Umbilical cord (tissue), 2 donors: ENCODE data around the gene GAL3ST2. TPM values are rescaled to one million over a fixed set of nuclear protein-coding genes. Genes with fewer than 3 reads are reported as not detected.
"Not testable (repeated sequence)": the region's sequence is repeated elsewhere in the genome, so short reads cannot be mapped to it uniquely, and the experiment has no call there.

Source experiments
- DNase-seq: peaks from one replicate; pipeline ENCODE4 v3.0.0-alpha.2; 2015; ENCODE audit warnings: low spot score
- total RNA-seq: library from RNA; depleted of rRNA; stranded (reverse); fragments of >200 nt; gene quantifications from one replicate; pipeline ENCODE4 v1.2.3, GENCODE V29; 2014; ENCODE audit warnings: low replicate concordance; ENCODE audit not compliant: insufficient read depth

GAL3ST2 gene
- total RNA-seq, 1 donor from 2014 or later, result 2.2 TPM

- not testable (repeated sequence) for DNase-seq
Observed at GRCh38 chr2:241791385-241791784, 14.8 kb downstream of the GAL3ST2 start.

- no peak for DNase-seq
Observed at GRCh38 chr2:241793385-241793784, 16.8 kb downstream of the GAL3ST2 start.

GRCh38 chr2:241794250-241794823 is 17.7 kb downstream of the GAL3ST2 start:
- DNase-seq, result no peak

GRCh38 chr2:241795021-241795999 is 18.7 kb downstream of the GAL3ST2 start:
- no peak for DNase-seq

GRCh38 chr2:241796209-241796608 is 19.6 kb downstream of the GAL3ST2 start:
- no peak for DNase-seq

- DNase-seq, result no peak
Observed at GRCh38 chr2:241796610-241797138, 20.1 kb downstream of the GAL3ST2 start.

- no peak for DNase-seq
Observed at GRCh38 chr2:241797441-241798080, 20.9 kb downstream of the GAL3ST2 start.

- DNase-seq, result no peak
Observed at GRCh38 chr2:241798081-241798630, 21.5 kb downstream of the GAL3ST2 start.

GRCh38 chr2:241798631-241799521 is 22.3 kb downstream of the GAL3ST2 start:
- no peak for DNase-seq

GRCh38 chr2:241799522-241800197 is 23.0 kb downstream of the GAL3ST2 start:
- DNase-seq, result no peak

GRCh38 chr2:241800198-241800903 is 23.7 kb downstream of the GAL3ST2 start:
- not testable (repeated sequence) for DNase-seq

GRCh38 chr2:241801611-241802420 is 25.2 kb downstream of the GAL3ST2 start:
- DNase-seq, result no peak

- DNase-seq, result no peak
Observed at GRCh38 chr2:241802421-241803318, 26.0 kb downstream of the GAL3ST2 start.

- peak; percentile 73 for DNase-seq
Observed at GRCh38 chr2:241803387-241804325, 27.0 kb downstream of the GAL3ST2 start.

GRCh38 chr2:241804326-241805229 is 28.0 kb downstream of the GAL3ST2 start:
- no peak for DNase-seq
